GM10248 (cell line): Measurements from ENCODE around the gene GMDS.

Source experiments
- CTCF ChIA-PET: fragments of 300-600 bp; sonication (Branson Sonifier 250); formaldehyde crosslinking; extraction: SDS; loops from one replicate; lab custom pipeline; 2021; ENCODE audit warnings: antibody characterized with exemption; lab: Yijun Ruan, JAX
- POLR2A ChIA-PET: fragments of 350-650 bp; sonication (Branson Sonifier 250); formaldehyde crosslinking; extraction: SDS; loops from one replicate; lab custom pipeline; 2020; ENCODE audit warnings: antibody characterized with exemption; lab: Yijun Ruan, JAX
- DNase-seq: peaks from one replicate; pipeline ENCODE4 v3.0.0; 2012; ENCODE audit errors: extremely low spot score
- TF ChIP-seq, protein P1 (sequence below): IDR thresholded peaks from 2 replicates; pipeline ENCODE4 v1.5.1; 2012; ENCODE audit warnings: mild to moderate bottlenecking, low read depth; ENCODE audit errors: extremely low read depth, missing control alignments, control extremely low read depth

GMDS gene

DNA sequence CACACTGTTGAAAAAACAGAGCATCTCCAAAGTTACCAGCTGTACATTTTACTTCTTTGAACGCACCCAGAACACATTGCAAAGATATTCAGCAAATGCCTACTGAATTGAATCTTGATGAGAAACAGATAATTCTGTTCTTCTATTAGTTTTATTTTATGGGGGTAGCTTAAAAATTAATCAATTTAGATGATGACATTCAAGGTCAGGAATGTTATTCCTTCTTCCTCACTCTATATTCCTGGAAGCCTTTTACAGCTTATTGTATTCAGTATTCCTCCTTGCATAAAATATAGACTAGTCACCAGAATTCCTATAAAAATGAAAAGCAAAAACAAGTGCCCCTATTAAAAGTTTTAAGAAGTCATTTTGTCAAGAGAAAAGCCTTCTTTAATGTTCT is 21.4 kb upstream of the GMDS start:
- TF ChIP-seq, protein P1, sequence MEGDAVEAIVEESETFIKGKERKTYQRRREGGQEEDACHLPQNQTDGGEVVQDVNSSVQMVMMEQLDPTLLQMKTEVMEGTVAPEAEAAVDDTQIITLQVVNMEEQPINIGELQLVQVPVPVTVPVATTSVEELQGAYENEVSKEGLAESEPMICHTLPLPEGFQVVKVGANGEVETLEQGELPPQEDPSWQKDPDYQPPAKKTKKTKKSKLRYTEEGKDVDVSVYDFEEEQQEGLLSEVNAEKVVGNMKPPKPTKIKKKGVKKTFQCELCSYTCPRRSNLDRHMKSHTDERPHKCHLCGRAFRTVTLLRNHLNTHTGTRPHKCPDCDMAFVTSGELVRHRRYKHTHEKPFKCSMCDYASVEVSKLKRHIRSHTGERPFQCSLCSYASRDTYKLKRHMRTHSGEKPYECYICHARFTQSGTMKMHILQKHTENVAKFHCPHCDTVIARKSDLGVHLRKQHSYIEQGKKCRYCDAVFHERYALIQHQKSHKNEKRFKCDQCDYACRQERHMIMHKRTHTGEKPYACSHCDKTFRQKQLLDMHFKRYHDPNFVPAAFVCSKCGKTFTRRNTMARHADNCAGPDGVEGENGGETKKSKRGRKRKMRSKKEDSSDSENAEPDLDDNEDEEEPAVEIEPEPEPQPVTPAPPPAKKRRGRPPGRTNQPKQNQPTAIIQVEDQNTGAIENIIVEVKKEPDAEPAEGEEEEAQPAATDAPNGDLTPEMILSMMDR, result no peak
- ChIA-PET CTCF (no interaction called here), POLR2A (no interaction called here)
- DNase-seq, result no peak

- TF ChIP-seq, protein P1, result no peak
- DNase-seq, result no peak
- ChIA-PET CTCF (no interaction called here), POLR2A (no interaction called here)
These were observed 20.8 kb upstream of the GMDS start for GRCh38 chr6:2266031-2266795.

DNA sequence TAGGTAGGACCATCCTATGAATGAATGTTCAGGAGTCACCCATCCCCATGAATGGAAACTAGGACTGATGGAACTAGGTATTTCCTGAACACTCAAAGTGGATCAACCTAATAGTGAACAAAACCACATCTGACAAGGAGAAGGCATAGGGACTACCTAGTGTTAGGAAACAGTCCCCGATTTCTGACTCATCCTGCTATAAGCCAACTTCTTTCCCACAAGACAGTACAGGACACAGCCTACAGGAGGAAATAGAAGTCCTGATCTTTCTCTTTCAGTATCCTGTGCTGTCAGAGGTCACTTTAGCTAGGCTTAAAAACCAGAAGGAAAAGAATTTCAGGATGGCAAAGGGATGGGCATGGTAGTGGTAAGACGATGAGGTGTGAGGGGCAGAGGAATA is 19.5 kb upstream of the GMDS start:
- ChIA-PET CTCF (interaction anchor here (1.5 kb wide), 1 partner anchor 370 kb away, joined by 3 read pairs; no protein-coding TSS in a partner anchor), POLR2A (no interaction called here)
- TF ChIP-seq, protein P1, result no peak
- DNase-seq, result no peak

- ChIA-PET POLR2A (no interaction called here), CTCF (interaction anchor here (1.2 to 1.5 kb wide), 3 partner anchors 18 to 371 kb away, joined by 3 read pairs; no protein-coding TSS in a partner anchor)
- DNase-seq, result no peak
- TF ChIP-seq, protein P1, result no peak
These were observed 18.5 kb upstream of the GMDS start for GRCh38 chr6:2263896-2264295.

GRCh38 chr6:2259574-2259973 is 14.2 kb upstream of the GMDS start:
- ChIA-PET POLR2A (interaction anchor here (0.7 kb wide), 1 partner anchor 17 kb away, joined by 4 read pairs; no protein-coding TSS in a partner anchor), CTCF (interaction anchor here (1.4 kb wide), 1 partner anchor 10 kb away, joined by 3 read pairs; no protein-coding TSS in a partner anchor)
- TF ChIP-seq, protein P1, result no peak
- DNase-seq, result no peak

DNA sequence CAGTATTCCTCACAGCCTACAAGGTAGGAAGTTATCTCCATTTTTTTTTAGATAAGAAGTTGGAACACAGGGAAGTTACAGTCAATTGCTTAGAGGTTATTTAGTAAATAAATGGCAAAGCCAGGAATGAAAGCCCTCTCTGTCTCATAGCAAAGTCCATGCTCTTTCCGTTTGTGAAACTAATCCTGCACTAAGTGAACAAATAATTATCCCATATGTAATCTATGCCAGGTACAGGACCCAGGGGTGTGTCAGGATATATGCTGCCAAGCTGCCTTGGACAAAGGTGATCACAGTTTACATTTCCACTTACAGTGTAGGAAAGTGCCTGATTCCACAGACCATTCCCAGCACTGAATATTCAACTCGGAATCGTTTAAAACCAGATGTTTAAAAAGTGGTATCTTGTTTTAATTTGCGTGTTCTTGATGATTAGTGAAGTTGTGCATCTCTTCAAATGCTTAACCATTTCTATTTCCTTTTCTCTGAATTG is 13.6 kb upstream of the GMDS start:
- ChIA-PET CTCF (no interaction called here), POLR2A (no interaction called here)
- no peak for DNase-seq
- TF ChIP-seq, protein P1, result no peak
